CD4-positive, alpha-beta T cell treated with Interleukin-6 at 100 ng/mL for 8 hours (primary cell): ENCODE results near the gene SH2B3.
"Not testable (repeated sequence)": the region's sequence is repeated elsewhere in the genome, so short reads cannot be mapped to it uniquely, and the experiment has no call there.

Experiments
- DNase-seq: peaks from one replicate; pipeline ENCODE4 v3.0.0-alpha.2; 2020; ENCODE audit warnings: mixed read lengths, low spot score

Gene SH2B3

DNA sequence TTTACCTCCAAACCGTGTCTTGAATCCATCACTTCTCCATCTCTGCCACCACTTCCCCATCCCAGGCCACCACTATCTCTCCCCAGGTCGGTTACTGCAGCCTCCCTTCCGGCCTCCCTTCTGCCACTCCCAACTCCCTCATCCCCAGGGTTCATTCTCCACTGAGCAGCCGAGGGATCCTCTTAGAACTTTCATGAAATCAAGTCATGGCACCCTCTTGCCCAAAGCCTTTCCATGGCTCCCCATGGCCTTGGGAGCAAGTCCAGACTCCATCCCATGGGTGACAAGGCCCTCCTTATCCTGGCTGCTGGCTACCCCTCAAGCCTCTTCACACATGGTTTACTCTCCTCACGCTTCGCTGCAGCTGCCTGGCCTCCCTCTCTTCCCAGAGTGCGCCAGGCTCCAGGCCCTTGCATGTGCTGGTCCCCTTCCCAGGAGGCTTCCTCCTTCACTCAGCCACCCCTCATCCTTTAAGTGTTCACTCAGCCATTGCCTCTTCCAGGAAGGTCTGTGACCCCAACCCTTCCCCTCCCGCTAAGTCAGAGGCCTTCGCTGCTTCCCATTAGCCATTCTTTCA lies 17.9 kb upstream of the SH2B3 start:
- no peak for DNase-seq

DNA sequence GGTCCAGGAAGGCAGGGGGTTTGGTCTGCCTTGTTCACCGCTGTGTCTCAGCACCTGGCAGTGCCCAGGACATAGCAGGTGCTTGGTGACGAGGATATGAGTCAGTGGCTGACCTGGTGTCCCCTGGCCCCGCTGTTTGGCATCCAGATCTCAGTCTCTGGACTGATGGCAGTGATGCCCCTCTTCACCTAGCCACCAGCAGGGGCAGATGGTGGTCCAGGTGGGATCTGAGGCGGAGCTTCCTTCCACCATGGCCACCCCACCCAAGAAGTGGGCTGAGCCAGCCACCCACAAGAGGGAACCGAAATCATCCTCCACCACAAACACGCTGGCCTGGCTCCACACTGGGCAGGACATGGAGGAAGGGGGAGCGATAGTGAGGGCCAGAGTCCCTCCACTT lies 16.1 kb upstream of the SH2B3 start:
- DNase-seq, result no peak

GRCh38 chr12:111390910-111391309 lies 14.8 kb upstream of the SH2B3 start:
- DNase-seq, result no peak

GRCh38 chr12:111393700-111394300 lies 11.9 kb upstream of the SH2B3 start:
- no peak for DNase-seq

DNA sequence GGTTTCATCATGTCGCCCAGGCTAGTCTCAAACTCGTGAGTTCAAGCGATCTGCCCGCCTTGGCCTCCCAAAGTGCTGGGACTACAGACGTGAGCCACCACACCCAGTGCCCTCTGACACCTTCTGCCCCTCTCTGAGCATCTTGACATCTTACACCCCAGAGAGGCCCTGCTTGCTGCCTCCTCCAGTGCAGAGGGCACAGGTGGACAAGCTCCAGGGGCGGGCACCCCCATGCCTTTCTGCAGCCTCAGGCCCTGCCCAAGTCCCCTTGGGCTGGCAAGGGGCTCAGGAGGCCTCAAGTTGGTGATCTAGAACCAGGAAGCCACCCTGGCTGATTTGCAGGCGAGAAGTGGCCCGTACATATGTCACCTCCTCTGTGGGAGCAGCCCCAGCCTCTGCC lies 11.2 kb upstream of the SH2B3 start:
- DNase-seq, result no peak

DNA sequence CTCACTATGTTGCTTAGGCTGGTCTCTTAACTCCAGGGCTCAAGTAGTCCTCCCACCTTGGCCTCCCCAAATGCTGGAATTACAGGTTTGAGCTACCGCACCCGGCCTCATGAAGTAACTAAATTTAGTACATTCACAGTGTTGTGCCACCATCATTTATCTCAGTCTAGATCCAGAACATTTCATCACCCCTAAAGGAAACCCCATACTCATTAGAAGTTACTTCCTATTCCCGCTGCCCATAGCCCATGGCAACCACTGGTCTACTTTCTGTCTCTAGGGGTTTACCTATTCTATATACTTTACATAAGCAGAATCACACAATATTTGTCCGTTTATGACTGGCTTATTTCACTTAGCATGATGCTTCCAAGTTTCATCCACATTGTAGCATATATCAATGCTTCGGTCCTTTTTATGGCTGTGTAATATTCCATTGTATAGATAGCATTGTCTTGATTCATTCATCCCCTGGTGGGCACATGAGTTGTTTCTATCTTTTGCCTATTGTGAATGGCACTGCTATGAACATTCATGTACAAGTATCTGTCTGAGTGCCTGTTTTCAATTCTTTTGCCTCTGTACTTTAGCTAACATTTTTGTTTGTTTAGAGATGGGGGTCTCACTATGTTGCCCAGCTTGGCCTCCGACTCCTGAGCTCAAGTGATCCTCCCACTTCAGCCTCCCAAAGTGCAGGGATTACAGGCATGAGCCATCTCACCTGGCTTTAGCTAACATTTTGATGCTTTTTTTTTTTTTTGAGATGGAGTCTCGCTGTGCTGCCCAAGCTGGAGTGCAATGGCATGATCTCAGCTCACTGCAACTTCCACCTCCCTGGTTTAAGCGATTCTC lies 10.2 kb upstream of the SH2B3 start:
- DNase-seq, result no peak

DNA sequence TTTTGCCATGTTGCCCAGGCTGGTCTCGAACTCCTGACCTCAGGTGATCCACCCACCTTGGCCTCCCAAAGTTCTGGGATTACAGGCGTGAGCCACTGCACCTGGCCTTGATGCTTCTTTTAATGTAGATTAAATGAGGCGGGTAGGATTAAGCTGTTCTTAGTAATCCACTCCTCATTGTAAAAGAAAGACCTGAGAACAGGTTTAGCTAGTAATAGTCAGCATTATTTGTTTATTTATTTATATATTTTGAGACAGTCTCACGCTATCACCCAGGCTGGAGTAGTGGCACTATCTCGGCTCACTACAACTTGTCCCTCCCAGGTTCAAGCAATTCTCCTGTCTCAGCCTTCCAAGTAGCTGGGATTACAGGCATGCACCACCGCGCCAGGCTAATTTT lies 9.5 kb upstream of the SH2B3 start:
- not testable (repeated sequence) for DNase-seq

GRCh38 chr12:111396726-111397445 lies 8.8 kb upstream of the SH2B3 start:
- DNase-seq, result peak; percentile 86

- no peak for DNase-seq
These were observed 7.2 kb upstream of the SH2B3 start for GRCh38 chr12:111398530-111398929.

GRCh38 chr12:111399741-111400404 lies 5.8 kb upstream of the SH2B3 start:
- DNase-seq, result not testable (repeated sequence)

DNA sequence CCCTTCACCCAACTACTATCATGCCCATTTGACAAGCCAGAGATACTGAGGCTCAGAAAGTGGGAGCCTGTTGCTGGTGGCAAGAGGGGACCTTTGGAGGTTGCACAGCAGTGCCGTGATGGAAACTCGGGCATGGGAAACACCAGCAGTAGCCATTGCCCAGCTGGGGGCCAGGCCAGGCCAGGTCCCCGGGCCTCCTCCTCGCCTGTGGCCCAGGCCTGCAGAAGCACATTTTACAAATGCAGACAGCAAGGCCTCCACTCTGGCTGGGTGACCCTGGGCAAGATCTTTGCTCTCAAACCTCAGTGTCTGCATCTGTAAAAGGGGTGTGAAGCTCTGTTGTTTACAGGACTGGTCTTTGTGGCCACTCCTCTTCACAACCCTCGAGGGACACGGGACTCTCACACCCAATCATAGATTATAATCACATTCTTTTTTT lies 4.5 kb upstream of the SH2B3 start:
- no peak for DNase-seq

DNA sequence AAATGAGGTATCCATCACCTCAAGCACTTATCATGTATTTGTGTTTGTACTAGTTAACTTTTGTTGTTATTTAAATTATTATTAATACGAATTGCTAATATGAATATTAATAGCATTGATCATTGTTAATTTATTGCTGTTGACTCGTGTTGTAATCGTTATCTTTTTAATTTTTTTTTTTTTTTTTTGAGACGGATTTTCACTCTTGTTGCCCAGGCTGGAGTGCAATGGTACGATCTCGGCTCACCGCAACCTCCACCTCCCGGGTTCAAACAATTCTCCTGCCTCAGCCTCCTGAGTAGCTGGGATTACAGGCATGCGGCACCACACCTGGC lies 3.3 kb upstream of the SH2B3 start:
- DNase-seq, result not testable (repeated sequence)

DNA sequence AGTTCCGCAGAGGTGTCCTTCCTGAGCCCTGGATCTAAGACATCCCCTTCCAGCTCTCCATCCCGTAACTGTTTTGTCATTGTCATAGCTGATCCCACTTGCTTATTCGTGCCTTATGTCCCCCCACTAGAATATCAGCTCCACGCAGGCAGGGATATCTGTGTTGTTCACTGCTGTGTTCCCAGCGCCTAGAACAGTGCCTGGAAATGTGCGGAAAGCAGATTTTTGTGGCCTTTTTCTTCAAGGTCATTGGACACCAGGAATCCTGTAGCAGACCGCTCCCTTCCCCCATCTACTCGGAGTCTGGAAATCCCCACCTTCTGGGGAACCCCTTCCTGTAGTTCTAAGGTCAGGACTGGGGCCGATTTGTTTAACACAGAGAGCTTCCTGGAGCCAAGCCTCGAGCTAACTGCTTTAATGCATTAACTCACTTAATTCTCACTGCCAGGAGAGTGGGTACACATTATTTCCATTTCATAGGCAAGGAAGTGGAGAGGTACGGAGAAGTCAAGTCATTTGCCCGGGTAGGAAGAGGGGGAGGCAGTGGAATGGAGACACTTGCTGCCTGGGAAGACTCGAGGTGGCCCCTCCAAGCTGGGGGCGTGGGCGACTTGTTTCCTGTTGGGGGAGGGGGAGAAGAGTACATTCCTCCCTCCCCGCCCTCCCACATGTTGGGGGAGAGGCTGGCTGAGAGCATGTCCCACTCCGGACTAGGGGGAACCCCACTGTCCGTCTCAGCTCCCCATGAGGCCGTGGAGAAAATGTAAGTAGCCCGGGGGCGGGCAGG lies 1.2 kb upstream of the SH2B3 start:
- peak; percentile 55 for DNase-seq

- DNase-seq, result peak; percentile 97
These were observed 419 bp upstream of the SH2B3 start for GRCh38 chr12:111405149-111405858.

DNA sequence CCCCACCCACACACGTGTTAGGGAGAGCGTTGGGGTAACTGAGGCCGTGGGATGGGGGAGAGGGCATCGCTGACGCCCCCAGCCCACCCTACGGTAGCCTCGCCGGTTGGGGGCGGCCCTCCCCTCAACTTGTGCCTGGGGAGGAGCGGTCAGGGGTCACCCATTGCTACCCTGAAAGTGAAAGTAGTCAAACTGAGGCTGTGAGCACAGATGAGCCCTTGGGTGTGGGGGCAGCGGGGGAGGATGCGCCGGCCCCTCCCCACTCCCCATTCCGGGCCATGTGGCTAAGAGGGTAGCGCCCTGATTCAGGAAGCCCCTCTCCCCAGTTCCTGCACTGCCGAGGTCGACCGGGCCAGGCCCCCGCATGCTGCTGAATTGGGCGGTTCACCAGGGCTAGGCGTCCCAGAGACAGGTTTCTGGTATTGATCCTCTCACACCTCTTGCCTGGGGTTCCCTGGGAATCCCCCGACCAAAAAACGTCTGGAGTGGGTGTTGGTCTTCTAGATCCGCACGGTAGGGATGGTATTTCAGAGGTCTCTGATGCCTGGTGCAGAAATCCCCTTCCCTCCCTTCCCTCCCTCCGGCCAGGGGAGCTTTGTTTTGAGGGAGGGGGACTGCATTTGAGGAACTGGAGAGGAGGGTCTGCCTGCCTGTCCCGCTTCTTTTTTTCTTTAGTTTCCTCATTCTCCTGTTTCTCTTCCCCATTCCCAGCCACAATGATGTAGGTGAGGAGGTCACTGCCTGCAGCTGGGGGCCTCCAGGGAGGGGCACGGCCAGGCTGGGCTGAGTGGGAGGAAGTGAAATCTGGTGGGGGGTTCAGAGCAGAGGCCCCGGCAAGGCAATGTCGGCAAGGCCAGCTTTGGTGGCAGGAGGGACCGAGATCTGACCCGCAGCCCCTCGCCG lies 1.0 kb downstream of the SH2B3 start:
- DNase-seq, result no peak

DNA sequence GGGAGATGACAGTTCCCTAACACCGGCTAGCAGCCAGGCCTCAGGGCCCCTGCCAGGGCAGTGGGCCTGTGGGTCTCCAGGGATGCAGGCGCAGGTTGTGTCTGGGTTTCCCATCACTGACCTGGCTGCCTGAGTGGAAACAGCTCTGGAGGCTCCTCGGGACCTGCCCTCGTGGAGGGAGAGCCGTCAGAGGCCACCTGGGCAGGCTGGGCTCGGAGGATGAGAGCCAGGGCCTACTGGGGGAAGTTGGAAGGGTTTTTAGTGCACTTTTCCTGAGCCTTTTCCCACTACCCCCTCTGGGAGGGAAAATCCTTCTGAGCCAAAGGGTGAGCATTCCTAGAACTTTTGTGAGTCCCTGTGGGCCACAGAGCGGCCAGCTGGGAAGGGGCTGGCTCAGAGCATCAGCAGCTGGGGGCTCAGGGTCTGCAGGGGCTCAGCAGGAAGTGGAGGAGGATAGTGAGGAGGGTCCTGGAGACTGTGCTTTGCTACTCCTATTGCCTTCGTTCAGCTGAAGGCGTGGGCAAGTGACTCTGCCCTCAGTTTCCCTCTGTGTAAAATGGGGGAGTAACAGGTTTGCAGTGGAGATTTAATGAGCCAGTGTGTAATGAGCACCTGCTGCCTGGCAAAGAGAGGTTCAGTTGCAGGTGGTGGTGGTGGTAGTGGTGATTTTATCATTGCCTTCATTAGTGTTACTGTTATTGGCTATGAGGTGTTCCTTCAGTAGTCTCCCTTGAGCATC lies 1.8 kb downstream of the SH2B3 start:
- DNase-seq, result no peak

GRCh38 chr12:111408116-111408440 lies 2.4 kb downstream of the SH2B3 start:
- DNase-seq, result no peak

DNA sequence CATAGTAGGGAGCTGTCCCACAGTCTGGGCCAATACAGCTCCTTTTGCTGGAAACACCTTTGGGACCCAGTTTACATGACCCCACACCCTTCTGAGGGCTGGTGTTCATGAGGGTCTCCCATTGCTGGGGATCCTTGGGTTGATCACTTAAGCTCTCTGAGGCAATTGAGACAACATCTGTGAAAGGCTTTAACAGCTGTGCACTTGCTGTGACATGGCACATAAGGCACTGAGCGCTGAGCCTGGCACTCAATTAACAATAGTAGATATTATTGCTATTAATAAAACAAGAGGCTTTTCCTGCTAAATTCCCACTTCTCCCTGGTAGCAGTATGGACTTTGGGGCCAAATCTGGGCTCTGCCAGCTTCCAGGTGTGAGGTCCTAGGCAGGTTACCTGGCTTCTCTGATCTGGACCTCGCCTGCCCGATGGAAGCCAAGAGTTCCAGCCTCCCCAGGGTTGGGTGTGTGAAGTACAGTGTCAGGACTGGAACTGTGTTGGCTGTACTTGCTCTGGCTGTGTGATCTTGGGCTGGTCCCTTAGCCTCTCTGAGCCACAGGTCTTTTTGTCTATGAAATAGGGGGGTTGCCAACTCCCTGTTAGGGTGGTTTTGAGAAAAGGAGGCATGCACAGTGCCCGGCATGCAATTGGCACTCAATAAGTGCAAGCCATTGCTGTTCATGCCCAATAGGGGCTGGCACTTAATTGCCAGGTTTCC lies 3.1 kb downstream of the SH2B3 start:
- DNase-seq, result no peak
